ENCODE results near the gene OAS3.
"Not testable (repeated sequence)": the region's sequence is repeated elsewhere in the genome, so short reads cannot be mapped to it uniquely, and the experiment has no call there.

OAS3 gene, protein sequence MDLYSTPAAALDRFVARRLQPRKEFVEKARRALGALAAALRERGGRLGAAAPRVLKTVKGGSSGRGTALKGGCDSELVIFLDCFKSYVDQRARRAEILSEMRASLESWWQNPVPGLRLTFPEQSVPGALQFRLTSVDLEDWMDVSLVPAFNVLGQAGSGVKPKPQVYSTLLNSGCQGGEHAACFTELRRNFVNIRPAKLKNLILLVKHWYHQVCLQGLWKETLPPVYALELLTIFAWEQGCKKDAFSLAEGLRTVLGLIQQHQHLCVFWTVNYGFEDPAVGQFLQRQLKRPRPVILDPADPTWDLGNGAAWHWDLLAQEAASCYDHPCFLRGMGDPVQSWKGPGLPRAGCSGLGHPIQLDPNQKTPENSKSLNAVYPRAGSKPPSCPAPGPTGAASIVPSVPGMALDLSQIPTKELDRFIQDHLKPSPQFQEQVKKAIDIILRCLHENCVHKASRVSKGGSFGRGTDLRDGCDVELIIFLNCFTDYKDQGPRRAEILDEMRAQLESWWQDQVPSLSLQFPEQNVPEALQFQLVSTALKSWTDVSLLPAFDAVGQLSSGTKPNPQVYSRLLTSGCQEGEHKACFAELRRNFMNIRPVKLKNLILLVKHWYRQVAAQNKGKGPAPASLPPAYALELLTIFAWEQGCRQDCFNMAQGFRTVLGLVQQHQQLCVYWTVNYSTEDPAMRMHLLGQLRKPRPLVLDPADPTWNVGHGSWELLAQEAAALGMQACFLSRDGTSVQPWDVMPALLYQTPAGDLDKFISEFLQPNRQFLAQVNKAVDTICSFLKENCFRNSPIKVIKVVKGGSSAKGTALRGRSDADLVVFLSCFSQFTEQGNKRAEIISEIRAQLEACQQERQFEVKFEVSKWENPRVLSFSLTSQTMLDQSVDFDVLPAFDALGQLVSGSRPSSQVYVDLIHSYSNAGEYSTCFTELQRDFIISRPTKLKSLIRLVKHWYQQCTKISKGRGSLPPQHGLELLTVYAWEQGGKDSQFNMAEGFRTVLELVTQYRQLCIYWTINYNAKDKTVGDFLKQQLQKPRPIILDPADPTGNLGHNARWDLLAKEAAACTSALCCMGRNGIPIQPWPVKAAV

DNA sequence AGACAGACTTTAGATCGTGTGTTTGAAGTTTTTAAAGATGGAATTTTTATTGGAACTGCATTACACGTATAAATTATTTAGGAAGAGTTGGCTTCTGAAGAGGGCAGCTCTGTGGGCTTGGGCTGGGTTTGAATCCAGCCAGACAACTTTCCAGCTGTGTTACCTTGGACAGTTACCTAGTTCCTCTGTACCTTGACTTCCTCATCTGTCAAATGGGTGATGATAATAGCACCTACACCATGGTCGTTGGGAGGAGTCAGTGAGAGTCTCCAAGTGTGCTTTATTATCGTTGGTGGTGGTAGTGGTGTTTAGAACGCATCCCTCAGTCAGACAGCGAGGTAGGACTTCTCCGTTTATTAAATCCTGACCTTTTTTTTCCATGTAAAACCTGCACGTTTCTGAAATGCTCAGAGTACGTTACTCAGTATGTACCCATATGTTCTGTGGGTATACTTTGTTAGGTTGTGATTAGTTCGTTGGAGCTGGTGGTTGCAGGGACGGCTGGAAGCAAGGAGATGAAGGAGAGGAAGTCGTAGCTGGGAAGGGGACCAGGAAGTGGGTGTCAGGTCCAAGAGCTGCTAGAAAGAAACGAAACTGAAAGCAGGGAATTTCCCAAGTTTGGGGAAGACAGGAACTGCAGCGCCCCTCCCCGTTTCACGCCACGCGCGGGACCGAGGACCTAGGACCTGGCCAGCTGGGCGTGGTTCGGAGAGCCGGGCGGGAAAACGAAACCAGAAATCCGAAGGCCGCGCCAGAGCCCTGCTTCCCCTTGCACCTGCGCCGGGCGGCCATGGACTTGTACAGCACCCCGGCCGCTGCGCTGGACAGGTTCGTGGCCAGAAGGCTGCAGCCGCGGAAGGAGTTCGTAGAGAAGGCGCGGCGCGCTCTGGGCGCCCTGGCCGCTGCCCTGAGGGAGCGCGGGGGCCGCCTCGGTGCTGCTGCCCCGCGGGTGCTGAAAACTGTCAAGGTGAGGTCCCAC is at the start of gene OAS3:
Gene OAS3, plus strand, starts transcription at position 734 of the 979 bp plus-strand sequence. Its CDS starts 57 bp downstream, at position 791.
- no peak for DNase-seq (ENCODE audit: low read depth)

DNA sequence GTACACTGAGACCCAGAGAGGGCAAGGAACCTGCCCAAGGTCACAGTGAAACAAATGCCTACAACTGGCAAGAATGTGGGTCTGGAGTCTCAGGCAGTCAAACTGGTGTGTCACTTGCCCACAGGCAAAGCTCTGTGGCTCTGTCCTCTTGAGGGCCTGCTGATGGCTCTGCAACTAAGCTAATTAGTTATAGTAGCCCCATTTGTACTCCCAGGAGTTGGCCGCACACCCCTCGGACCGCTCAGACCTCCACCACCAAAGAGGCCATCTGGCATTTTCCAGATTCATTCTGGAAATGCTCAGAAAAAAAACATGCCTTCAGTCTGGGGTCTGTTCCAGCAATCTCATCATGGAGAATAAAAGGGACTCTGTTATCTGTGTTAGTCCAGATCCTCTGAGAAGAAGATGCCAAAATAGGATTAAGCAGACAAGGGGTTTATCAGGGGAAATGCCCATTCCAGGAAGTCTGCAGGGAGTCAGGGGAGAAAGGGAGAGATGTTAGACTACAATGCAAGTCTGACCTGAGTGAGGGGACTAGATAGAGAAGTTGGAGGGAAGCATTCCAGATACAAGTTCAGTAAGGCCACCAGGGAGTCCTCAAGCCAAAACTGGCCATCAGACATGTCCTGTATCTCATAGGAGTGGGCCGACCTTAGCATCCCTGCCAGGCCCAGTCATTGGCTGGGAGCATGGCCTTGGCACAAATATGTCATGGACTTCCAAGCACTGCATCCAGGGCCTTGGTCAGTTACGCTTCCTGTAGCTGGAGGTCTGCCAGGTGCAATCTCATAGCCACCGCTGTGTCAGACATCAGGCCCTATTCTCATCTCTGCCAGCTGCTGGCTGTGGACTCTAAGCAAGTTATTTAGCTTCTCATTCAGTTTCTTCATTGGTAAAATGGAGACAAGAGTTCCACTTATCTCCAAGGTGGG is 46.9 kb upstream of the OAS3 start:
- DNase-seq (ENCODE audit: low read depth) = no peak

DNA sequence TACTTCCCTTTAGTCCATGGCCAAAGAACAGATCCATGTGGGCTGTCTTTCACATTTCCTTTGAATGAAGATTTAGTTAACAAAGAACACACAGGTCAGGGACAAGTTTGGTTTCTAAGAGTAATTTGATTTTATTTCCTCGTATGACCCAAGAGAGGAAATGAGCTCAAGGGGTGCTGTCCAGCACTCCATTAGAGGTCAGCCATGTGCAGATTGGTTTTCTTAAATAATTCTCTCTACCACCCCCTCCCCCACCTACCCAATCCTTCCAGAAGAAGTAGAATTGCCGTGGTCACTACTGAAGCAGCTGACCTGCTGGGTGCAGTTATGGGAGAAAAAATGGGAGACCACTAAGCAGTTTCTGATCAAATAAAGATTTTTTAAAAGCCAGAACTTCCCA is 45.4 kb upstream of the OAS3 start:
- no peak for DNase-seq (ENCODE audit: low read depth)

DNA sequence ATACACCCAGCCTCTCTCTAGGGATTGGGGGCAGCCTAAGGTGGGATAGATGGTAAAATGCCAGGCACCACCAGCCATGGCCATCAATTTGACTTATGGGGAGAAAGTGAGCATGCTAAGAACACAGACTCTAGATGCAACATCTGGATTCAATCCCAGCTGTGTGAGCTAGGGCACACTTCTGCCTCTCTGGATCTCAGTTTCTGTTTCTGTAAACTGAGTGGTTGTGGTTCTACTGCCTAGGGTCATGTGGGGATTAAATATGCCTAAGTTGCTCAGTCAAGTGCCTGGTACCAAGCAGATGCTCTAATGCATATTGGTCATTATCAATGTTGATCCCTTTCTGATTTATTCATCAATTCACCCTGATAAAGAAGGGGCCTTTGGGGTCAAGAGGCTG is 44.1 kb upstream of the OAS3 start:
- no peak for DNase-seq (ENCODE audit: low read depth)

DNA sequence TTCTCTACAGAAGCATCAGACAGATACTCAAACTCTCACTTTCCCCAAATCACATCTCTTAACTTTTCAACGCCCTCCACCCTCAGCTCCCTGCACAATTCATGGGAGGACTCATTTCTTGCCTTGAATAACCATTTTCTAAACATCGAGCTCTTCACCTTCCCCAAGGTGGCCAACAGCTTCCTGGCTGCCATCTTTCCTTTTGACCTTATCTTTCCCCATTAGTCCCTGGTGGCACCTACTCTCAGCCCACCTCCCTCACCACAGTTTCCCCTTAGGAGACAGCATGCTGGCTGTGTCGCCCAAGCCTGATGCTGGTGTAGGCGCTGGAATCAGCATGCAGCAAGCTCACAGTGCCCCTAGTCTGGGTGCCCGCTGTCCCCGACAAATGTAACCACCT is 39.9 kb upstream of the OAS3 start:
- DNase-seq (ENCODE audit: low read depth) = no peak

DNA sequence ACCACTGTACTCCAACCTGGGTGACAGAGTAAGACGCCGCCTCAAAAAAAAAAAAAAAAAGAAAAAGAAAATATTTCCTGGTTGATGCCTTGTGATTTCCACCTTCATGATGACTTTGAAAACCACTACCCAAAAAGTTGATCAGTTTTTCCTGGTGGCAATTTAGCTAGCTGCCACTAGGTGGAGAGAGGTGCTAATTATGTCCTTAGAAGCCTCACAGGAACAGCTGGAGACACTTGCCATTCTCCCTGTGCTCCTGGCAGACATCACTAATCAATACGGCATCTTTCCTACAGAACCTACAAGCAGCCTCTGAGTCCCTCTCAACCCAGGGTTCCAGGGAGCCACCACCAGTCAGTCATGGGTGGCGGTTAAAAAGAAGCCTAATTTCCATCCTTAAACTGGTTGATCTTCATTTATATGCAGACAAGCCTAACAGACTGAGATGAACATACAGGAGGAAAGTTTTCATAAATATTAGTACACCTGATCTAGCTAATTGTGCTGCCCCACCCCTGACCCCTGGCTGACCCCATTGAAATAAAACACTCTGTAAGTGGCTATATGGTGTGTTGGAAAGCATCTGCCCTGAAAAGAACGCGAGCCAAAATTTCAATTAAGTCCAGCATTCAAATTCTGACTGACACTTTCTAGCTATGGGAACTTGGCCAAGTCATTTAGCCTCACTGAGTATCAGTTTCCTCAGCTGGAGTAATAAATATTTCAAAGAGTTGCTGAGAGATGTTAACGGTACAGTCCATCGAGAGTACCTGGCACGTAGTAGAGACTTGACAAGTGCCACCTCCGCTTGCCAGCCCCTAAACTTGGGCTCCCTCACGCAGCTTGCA is 37.8 kb upstream of the OAS3 start:
- no peak for DNase-seq (ENCODE audit: low read depth)

DNA sequence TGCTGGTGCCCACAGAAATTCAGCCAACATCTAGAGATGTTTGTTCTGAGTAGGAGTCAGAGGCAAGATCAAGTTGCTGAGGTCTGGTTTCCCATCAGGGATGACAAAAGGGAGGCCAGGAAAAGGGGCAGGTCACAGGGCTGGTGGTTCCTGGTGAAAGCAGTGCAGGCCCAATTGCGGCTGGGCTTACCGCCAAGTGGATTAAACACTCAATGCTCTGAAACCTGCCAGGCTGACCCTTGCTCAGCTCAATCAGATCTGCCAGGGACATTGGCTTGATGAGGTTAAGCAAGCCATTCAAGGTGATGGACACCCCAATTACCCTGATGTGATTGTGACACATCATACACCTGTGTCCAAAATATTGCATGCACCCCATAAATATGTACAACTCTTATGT is 37.0 kb upstream of the OAS3 start:
- DNase-seq (ENCODE audit: low read depth) = no peak

DNA sequence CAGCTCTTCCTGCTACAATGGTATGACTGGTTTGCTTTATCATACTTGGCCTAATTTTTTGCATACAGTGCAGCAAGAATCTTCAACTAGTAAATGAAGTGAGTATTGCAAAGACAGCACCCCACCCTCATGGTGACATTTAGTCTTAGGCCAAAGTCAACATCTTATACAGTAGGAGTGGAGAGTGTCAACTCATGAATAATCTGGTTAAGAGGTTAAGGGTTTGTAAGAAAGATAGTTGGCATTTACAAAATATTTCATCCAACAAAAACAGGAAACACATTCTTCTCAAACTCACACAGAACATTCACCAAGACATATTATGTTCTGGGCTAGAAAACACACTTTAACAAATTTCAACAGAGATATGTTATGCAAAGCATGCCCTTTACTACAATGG is 33.7 kb upstream of the OAS3 start:
- no peak for DNase-seq (ENCODE audit: low read depth)

DNA sequence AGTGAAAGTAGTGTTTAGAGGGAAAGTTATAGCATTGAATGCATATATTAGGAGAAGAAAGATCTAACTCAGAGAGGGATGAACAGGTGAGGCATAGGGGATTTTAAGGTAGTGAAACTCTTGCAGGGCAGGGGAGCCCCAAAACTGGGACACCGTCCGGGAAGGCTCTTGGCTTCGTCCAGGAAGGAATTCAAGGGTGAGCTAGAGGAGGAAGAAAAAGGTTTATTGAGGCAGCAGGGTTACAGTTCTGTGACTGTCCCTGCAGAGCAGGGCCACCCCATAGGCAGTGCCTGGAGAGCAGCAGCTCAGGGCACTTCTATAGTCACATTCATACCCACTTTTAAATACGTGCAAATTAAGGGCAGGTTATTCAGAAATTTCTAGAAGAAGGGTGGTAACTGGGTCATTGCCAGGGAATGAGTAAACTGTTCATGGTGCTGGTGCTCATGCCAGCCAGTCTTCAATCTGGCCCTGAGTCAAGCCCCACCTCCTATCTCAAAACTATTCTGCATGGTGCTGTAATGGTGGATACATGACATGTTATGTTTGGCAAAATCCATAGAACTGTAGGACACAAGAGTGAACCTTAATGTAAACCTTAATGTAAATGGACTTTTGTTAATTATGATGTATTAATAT is 32.7 kb upstream of the OAS3 start:
- DNase-seq (ENCODE audit: low read depth) = no peak

DNA sequence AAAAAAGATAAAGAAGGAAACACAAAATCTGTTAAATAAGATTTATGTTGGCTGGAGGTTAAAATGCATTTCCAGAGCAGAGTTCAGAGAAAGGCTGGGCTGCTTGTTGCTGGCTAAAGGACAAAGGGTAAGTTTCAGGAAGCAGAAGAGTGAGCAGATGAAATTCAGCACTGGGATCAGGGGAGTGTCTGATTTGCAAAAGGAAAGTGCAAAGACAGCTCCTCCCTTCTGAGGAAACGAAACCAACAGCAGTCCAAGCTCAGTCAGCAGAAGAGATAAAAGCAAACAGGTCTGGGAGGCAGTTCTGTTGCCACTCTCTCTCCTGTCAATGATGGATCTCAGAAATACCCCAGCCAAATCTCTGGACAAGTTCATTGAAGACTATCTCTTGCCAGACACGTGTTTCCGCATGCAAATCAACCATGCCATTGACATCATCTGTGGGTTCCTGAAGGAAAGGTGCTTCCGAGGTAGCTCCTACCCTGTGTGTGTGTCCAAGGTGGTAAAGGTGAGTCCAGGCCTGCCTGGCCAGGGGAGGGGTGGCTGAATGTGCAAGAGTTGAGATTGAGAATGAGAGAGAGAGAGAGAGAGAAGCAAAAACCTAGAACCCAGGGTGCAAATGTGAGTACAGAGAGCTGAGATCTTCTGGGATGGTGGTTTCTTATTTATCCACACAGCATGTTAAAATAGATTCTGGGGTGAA is 31.4 kb upstream of the OAS3 start, which contains the start of gene OAS1:
Gene OAS1, plus strand, starts transcription at position 251 of the 703 bp plus-strand sequence. Its CDS starts 78 bp downstream, at position 329.
- DNase-seq (ENCODE audit: low read depth) = no peak

DNA sequence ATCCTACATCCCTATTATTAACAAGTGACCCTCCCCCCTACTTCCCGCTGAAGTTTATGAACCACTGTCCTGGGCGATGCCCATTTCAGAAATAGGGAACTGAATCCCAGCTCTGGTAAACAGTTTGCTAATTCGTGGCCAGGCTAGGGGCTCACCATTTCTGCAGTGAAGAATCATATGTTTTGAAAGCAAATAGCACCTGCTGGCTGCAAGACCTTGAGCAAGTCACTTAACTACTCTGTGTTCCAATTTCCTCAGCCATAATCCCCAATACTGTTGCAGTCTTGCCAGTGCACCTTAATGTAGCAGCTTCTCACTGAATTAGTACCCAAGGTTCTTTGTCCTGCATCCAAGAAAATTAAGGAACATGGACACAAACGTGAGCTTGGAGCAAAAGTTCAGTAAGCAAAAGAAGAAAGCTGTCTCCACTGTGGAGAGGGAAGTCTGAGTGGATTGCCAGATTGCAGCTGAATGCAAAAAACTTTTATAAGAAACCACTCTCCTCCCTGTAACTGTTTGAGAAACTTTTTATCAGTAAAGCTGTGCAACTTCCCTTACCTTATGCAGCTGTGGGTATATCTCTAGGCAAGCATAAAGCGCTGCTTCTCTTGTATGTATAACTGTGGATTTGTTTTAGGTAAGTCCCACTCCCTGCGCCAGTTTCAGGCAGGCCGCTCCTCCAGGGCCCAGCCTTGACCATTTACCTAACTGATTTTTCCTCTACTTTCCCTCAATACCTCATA is 30.7 kb upstream of the OAS3 start:
- DNase-seq (ENCODE audit: low read depth) = no peak

DNA sequence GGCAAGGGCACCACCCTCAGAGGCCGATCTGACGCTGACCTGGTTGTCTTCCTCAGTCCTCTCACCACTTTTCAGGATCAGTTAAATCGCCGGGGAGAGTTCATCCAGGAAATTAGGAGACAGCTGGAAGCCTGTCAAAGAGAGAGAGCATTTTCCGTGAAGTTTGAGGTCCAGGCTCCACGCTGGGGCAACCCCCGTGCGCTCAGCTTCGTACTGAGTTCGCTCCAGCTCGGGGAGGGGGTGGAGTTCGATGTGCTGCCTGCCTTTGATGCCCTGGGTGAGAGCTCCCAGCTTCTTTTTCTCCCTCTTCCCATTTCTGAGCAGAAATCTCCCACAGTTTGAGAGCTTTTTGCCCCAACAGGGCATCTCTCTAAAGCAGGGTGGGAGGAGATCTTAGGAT is 29.7 kb upstream of the OAS3 start:
- DNase-seq (ENCODE audit: low read depth) = no peak

DNA sequence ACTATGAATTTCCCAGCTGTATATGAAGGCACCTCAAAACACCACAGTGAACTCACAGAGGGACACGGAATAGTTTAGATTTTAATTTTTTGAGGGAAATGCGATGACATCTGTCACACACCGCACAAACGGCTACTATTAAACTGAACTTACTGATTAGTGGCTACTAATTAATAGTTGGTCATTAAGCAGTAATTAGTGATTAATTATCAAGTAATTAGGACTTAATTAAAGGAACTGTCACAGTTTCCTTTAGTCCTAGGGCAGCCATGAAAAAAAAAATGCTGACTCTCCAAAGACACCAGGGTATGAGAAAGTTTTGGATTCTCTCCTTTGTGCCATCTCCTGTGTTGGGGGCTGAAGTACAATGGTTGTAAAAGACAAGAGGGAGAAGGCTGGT is 28.6 kb upstream of the OAS3 start:
- DNase-seq (ENCODE audit: low read depth) = no peak

DNA sequence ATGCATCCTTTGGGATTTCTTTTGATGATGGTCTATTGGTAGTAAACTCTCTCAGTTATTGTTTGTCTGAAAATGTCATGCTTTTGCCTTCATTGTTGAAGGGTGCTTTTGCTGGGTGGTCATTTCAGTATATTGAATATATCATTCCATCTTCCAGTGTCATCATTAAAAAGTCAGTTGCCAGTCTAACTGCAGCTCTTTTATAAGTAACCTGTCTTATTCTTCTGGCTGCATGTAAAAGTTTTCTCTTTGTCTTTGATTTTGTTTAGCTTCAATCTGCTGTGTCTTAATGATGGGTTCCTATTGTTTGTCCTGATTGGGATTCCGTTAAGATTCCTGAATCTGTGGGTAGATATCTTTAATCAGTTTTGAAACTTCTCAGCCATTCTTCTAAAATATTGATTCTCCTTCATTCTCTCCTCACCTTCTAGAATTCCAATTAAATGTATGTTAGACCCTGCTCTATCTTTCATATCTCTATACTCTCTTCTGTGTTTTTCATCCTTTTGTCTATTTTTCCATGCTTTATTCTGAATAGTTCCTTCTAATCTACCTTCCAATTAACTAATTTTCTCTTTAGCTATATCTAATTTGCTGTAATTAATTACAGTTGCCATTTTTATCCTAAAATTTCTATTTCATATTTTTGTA is 25.1 kb upstream of the OAS3 start:
- DNase-seq (ENCODE audit: low read depth) = no peak

DNA sequence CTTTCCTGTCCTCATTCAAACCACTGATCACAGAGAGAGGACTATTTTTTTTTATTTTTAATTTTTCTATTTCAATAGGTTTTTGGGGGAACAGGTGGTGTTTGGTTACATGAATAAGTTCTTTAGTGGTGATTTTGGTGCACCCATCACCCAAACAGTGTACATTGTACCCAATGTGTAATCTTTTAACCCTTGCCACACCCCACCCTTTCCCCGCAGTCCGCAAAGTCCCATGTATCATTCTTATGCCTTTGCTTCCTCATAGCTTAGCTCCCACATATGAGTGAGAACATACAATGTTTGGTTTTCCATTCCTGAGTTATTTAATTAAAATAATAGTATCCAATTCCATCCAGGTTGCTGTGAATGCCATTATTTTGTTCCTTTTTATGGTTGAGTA is 24.4 kb upstream of the OAS3 start:
- not testable (repeated sequence) for DNase-seq (ENCODE audit: low read depth)

DNA sequence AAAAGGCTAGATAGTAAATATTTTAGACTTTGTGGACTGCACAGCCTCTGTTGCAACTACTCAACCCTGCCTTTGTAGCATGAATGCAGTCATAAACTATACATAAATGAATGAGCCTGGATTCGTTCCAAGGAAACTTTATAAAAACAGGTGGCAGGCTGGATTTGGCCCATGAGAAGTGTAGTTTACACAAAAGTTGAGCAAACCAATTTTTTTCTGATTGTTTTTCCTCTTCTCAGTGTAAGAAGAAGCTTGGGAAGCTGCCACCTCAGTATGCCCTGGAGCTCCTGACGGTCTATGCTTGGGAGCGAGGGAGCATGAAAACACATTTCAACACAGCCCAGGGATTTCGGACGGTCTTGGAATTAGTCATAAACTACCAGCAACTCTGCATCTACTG is 22.0 kb upstream of the OAS3 start:
- DNase-seq (ENCODE audit: low read depth) = no peak

DNA sequence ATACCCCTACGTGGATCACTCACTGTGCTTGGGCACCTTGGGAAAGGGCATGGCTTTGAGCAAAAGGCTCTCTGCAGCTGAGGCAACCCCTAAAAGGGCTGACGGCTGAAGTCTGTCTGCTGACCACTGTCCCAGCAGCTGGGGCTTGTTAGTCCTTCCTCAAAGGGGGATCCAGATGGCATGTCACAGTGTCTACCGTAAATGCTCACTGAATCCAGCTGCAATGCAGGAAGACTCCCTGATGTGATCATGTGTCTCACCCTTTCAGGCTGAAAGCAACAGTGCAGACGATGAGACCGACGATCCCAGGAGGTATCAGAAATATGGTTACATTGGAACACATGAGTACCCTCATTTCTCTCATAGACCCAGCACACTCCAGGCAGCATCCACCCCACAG is 19.2 kb upstream of the OAS3 start:
- DNase-seq (ENCODE audit: low read depth) = no peak
